ENCODE data around the gene TPK1.

Gene TPK1

GRCh38 chr7:144407266-144407931 lies 428.5 kb downstream of the TPK1 start:
- no peak for DNase-seq (ENCODE audit: low spot score)

- no peak for DNase-seq (ENCODE audit: low spot score)
Observed at GRCh38 chr7:144404946-144405345, 430.9 kb downstream of the TPK1 start.

DNA sequence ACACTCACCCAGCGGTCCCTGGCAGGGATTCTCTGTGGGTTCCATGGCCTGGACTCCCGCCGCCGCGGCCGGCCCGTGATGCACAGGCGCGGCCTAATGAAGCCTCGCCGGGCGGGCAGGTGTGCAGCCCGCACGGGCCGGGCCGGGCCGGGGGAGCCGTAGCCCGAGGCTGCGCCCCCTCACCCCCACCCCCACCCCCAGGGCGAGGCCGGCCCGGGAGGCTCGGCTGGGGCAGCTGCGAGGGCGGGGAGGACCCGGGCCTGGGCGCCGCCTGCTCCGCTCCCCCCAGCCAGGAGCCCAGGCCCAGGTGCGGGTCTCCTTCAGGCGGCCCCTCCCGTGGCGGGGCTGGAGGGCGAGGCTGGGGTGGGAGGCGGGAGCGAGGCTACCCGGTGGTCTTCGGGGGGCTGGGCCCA lies 432.2 kb downstream of the TPK1 start, which contains the start of gene NOBOX:
Gene NOBOX, minus strand, starts transcription at position 45 of the 413 bp plus-strand sequence.
- no peak for DNase-seq (ENCODE audit: low spot score)

- DNase-seq (ENCODE audit: low spot score), result no peak
Observed at GRCh38 chr7:144403102-144403501, 432.8 kb downstream of the TPK1 start.
